RWPE2 (cell line): Measurements from ENCODE around the gene FIG4.
"Not testable (repeated sequence)": the region's sequence is repeated elsewhere in the genome, so short reads cannot be mapped to it uniquely, and the experiment has no call there.

ENCODE experiments used
- ATAC-seq: fragments of 200-7000 bp; cut with Tn5 transposase; 3 replicates; pipeline ENCODE4 v1.9.1; 2021; ENCODE audit warnings: low read depth
- DNase-seq: peaks from one replicate; pipeline ENCODE4 v3.0.0-alpha.2; 2020; ENCODE audit warnings: low spot score
- H3K27ac ChIP-seq: fragments of 450-650 bp; 2 replicates; pipeline ENCODE4 v1.5.1; 2017; ENCODE audit warnings: mild to moderate bottlenecking; ENCODE audit not compliant: poor library complexity, severe bottlenecking
- H3K27me3 ChIP-seq: fragments of 250-450 bp; sonication (Bioruptor Pico); 2 replicates; pipeline ENCODE4 v1.5.1; 2021; ENCODE audit warnings: mild to moderate bottlenecking, moderate library complexity; ENCODE audit not compliant: insufficient read depth, poor library complexity, severe bottlenecking
- H3K36me3 ChIP-seq: fragments of 250-450 bp; sonication (Bioruptor Pico); 2 replicates; pipeline ENCODE4 v1.5.1; 2020; ENCODE audit warnings: low read depth, mild to moderate bottlenecking, moderate library complexity
- H3K4me1 ChIP-seq: fragments of 250-450 bp; sonication (Bioruptor Pico); 2 replicates; pipeline ENCODE4 v1.5.1; 2021; ENCODE audit warnings: mild to moderate bottlenecking, moderate library complexity; ENCODE audit not compliant: insufficient read depth, poor library complexity, severe bottlenecking
- H3K4me3 ChIP-seq: fragments of 250-450 bp; sonication (Bioruptor Pico); 2 replicates; pipeline ENCODE4 v1.5.1; 2021; ENCODE audit warnings: mild to moderate bottlenecking, moderate library complexity; ENCODE audit not compliant: severe bottlenecking
- H3K9me3 ChIP-seq: fragments of 250-450 bp; sonication (Bioruptor Pico); 2 replicates; pipeline ENCODE4 v1.5.1; 2021; ENCODE audit warnings: mild to moderate bottlenecking, moderate library complexity; ENCODE audit not compliant: severe bottlenecking
- TF ChIP-seq, protein P1 (sequence below): fragments of 450-650 bp; IDR thresholded peaks from one replicate; pipeline ENCODE4 v1.5.1; 2017; ENCODE audit warnings: mild to moderate bottlenecking, moderate library complexity; ENCODE audit not compliant: poor library complexity, severe bottlenecking

FIG4 gene

DNA sequence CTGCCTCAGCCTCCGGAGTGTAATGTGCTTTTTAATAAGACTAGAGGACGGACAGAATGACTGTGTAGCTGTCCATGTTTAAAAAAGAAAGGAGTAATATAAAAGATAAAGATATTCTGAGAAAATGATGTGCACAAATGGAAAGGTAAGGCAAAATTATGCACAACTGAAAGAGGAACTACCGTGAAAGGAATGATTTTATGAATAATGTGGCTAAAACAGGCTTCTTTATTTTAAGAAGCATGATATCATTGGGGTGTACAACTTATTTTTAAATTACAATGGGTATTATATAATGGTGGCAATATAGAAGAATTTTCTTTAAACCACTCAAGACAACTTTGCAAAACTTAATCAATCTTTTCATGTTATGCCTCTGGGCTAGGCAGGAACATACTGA is 78.1 kb downstream of the FIG4 start:
- ATAC-seq (no peak), DNase-seq (no peak)
- Histone ChIP-seq H3K27me3 (no peaks in the 10 kb centered on the region), H3K4me3 (no peak overlapping the region), H3K9me3 (no peaks in the 10 kb centered on the region), H3K4me1 (peaks cover 8% of the 10 kb centered on the region), H3K27ac (no peak overlapping the region), H3K36me3 (no peaks in the 10 kb centered on the region)
- TF ChIP-seq, protein P1, sequence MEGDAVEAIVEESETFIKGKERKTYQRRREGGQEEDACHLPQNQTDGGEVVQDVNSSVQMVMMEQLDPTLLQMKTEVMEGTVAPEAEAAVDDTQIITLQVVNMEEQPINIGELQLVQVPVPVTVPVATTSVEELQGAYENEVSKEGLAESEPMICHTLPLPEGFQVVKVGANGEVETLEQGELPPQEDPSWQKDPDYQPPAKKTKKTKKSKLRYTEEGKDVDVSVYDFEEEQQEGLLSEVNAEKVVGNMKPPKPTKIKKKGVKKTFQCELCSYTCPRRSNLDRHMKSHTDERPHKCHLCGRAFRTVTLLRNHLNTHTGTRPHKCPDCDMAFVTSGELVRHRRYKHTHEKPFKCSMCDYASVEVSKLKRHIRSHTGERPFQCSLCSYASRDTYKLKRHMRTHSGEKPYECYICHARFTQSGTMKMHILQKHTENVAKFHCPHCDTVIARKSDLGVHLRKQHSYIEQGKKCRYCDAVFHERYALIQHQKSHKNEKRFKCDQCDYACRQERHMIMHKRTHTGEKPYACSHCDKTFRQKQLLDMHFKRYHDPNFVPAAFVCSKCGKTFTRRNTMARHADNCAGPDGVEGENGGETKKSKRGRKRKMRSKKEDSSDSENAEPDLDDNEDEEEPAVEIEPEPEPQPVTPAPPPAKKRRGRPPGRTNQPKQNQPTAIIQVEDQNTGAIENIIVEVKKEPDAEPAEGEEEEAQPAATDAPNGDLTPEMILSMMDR = no peak

DNA sequence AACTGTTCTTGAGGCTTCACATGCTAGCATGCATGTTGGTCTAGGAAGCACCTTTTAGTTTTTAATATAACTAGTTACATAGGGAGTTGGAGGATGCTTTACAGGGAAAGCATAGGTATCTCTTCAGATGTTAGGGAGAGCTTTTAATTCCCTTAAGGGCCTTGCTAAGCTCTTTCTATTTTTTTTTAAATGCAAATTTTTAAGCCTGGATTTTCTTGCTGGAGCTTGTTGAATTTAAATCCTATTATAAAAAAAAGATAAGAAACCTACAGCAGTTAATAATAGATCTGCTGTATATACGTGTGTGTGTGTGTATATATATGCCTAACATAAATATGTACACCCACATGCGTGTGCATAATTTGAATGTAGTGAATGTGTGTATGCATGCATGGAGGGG is 79.0 kb downstream of the FIG4 start:
- Histone ChIP-seq H3K9me3 (no peaks in the 10 kb centered on the region), H3K36me3 (no peaks in the 10 kb centered on the region), H3K4me1 (peaks cover 8% of the 10 kb centered on the region), H3K4me3 (no peak overlapping the region), H3K27me3 (no peaks in the 10 kb centered on the region), H3K27ac (no peak overlapping the region)
- TF ChIP-seq, protein P1 = no peak
- DNase-seq (no peak), ATAC-seq (no peak)

DNA sequence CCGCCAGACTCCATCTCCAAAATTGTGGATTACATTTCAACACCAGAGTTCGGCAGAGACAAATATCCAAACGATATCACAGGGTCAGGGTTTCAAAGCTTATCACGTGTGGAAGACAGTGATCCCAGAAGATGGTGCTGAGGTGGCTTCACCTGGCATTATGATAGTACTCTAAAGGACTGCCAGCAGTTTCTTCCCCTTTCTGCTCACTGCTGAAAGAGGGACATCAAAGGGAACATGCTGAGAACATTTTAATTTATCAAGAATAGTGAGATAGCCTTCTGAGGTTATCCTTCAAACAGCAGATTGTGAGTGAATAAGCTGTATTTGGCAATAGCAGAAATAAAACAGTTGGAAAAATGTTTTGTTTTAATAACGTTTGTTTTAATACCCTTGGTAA is 79.7 kb downstream of the FIG4 start:
- DNase-seq (no peak), ATAC-seq (no peak)
- TF ChIP-seq, protein P1 = no peak
- Histone ChIP-seq H3K27ac (no peak overlapping the region), H3K27me3 (no peaks in the 10 kb centered on the region), H3K4me1 (peaks cover 8% of the 10 kb centered on the region), H3K36me3 (no peaks in the 10 kb centered on the region), H3K9me3 (no peaks in the 10 kb centered on the region), H3K4me3 (no peak overlapping the region)

DNA sequence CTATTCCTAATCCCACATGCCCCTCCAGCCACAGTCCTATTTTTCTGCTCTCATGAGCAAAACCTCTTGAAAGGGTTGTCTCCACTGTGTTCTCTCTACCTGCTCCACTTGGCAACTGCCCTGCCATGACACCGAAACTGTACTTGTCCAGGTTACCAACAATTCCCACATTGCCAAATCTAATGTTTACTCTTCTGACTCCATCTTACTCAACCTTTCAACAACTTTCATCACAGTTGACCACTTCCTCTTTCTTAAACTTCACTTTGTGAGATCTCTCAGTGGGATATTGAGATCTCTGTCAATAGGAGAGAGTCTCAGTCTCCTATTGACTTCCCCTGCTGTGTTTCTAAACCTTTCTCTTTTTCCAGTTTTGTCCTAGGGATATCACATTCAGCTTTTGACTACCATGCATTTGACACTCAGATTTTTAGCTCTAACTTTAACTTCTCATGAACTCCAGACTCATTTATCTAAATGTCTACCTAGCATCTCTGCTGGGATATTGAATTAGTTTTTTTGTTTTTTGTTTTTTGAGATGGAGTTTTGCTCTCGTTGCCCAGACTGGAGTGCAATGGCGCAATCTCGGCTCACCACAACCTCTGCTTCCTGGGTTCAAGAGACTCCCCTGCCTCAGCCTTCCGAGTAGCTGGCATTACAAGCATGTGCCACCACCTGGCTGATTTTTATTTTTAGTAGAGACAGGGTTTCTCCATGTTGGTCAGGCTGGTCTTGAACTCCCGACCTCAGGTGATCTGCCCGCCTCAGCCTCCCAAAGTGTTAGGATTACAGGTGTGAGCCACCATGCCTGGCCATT is 81.1 kb downstream of the FIG4 start:
- not testable (repeated sequence) for H3K9me3 ChIP-seq, H3K4me3 ChIP-seq, H3K4me1 ChIP-seq, H3K36me3 ChIP-seq, DNase-seq, H3K27ac ChIP-seq, H3K27me3 ChIP-seq
- 0 out of 3 replicates have a peak, but pooled peaks have one; percentile 38 for ATAC-seq

DNA sequence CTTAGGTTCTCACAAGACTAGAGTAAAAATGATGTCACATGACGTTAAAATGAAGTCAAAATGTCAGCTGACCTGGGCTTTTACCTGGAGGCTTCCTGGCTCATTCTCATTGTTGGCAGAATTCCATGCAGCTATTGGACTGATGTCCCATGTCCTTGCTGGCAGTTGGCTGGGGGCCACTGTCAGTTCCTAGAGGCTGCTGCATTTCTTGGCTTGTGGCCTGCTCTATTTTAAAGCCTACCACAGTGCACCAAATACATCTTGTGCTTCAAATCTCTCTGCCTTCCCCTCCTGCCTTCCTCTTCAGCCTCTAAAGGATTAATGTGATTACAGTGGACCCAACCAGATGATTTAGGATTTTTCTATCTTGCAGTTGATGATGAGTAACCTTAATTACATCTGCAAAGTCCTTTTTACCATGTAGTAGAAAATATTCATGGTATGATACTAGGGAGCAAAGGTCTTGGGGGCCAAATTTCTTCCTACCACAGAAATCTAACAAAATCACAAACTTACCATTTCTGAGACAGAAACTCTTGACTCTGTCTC is 81.9 kb downstream of the FIG4 start:
- no peak overlapping the region for H3K4me3 ChIP-seq
- peaks cover 8% of the 10 kb centered on the region for H3K4me1 ChIP-seq
- H3K9me3 ChIP-seq = no peaks in the 10 kb centered on the region
- no peaks in the 10 kb centered on the region for H3K27me3 ChIP-seq
- TF ChIP-seq, protein P1 = no peak
- ATAC-seq (no peak), DNase-seq (no peak)
- no peaks in the 10 kb centered on the region for H3K36me3 ChIP-seq
- no peak overlapping the region for H3K27ac ChIP-seq
